ENCODE data around the gene RFPL1.

GRCh38 chr22:29469755-29470154 lies 31.4 kb downstream of the RFPL1 start:
- TF ChIP-seq TAF1 (IDR thresholded peaks at IDR 0.05; ENCODE audit: borderline replicate concordance, insufficient read depth, low read length) (no peak), REST (IDR thresholded peaks at IDR 0.05; ENCODE audit: insufficient read depth in 1 of 2, low read depth in 2 of 2, low read length in 2 of 2) (no peak), POLR2AphosphoS5 (IDR thresholded peaks at IDR 0.05; ENCODE audit: low read depth, low read length) (no peak)

Data from PFSK-1 (cell line).